Measurements from ENCODE around the gene SETBP1.

GRCh38 chr18:44744161-44745121 is 63.8 kb downstream of the SETBP1 start:
- TF ChIP-seq SMC3 (IDR thresholded peaks at IDR 0.05; ENCODE audit: low read depth, low read length) (no peak), CTCF (conservative IDR thresholded peaks at IDR 0.05; ENCODE audit: low read depth, low read length) (no peak), RAD21 (IDR thresholded peaks at IDR 0.05; ENCODE audit: low read length) (no peak), POLR2A (IDR thresholded peaks at IDR 0.05; ENCODE audit: low read depth, low read length) (no peak), USF2 (IDR thresholded peaks at IDR 0.05; ENCODE audit: low read depth, low read length) (no peak)

All from IMR-90 (cell line).